Measurements from ENCODE around the gene MTSS2.

MTSS2 gene

DNA sequence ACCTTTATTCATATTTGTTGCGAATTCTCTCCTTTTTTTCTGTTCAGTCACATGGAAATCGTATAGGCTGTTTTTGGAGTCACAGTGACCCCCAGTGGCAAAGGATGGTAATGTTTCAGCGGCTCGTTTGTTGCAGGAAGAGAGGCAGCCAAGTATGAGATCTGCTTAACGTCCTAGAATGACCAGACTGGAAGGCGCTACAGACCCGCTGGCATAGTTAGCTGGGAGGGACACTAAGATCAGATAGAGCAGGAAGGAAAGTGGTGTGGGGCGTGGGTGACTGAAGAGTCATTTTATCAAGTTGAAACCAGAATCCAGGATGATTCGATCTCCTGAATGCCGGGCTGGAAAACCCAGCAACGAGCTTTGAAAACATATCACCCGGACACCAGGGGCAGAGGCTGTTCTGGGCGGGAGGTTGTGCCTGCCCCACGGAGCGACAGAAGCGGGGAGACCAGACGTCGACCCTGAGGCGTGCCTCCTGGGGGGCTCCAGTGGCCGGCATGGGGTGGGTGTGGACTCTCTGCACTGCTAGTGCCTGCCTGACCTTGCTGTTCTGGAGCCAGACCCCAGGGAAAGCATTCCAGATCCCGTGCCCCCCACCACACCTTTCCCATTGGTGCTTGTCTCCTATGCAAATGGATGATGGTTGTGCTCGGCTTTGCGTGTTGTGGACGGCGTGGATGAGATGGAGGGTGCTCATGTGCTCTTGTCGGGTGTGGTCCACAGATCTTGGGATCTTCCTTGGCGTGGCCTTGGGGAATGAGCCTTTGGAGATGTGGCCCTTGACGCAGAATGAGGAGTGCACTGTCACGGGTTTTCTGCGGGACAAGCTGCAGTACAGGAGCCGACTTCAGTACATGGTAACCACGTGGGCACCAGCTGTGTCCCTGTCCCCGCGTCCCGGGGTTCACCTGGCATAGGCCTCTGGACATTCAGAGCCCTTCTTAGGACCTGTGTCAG, 31.8 kb downstream of the MTSS2 start:
- peak; percentile 91 for TF ChIP-seq CTCF (conservative IDR thresholded peaks at IDR 0.05; ENCODE audit: low read length)
- DNase-seq (ENCODE audit: low read depth), result peak; percentile 77
- peak overlapping the region; percentile 53 for H3K4me3 ChIP-seq (ENCODE audit: low read length)

GRCh38 chr16:70653406-70653805, 32.4 kb downstream of the MTSS2 start:
- no peak overlapping the region for H3K4me3 ChIP-seq (ENCODE audit: low read length)
- DNase-seq (ENCODE audit: low read depth), result no peak

DNA sequence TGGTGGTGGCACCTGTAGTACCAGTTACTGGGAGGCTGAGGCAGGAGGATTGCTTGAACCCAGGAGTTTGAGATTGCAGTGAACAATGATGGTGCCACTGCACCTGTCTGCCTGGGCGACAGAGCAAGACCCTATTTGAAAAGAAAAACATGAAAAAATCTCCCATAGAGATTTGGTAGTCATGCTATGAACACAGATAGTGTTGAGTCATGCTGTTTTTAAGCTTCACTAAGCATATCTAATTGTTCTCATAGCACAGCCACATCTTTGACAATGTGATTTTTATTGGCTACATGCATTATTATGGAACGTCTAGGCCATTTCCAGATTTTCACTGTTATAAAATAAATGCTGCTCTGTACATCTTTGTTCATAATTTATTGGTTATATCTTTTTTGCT, 33.5 kb downstream of the MTSS2 start:
- TF ChIP-seq CTCF (conservative IDR thresholded peaks at IDR 0.05; ENCODE audit: low read length), result no peak
- DNase-seq (ENCODE audit: low read depth), result no peak
- no peak overlapping the region for H3K4me3 ChIP-seq (ENCODE audit: low read length)

More at GRCh38 chr16:70653406-70653805, 32.4 kb downstream of the MTSS2 start:
- no peak for TF ChIP-seq CTCF (conservative IDR thresholded peaks at IDR 0.05; ENCODE audit: low read length)

- H3K4me3 ChIP-seq (ENCODE audit: low read length), result no peak overlapping the region
- no peak for TF ChIP-seq CTCF (conservative IDR thresholded peaks at IDR 0.05; ENCODE audit: low read length)
- DNase-seq (ENCODE audit: low read depth), result no peak
Measured at GRCh38 chr16:70651524-70651923, 34.3 kb downstream of the MTSS2 start.

DNA sequence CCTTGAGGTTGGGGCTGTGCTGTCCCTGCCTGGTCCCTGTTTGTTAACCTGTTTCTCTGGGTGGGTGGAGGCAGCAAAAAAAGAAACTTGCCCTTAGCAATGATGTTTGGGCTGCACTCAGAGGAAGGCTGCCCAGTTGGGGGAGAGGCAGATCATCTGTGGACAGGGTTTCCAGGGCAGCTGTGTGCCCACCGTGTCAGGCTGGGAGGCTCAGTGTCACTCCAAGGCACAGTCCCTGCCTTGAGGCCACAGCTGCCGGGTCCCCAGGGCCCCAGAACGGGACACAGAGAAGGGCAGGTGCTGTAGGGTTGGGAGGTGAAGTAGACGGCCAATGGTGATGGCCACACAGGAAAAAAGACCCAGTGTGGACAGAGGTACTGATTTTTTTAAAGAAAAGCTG, 35.6 kb downstream of the MTSS2 start:
- TF ChIP-seq CTCF (conservative IDR thresholded peaks at IDR 0.05; ENCODE audit: low read length), result no peak
- no peak overlapping the region for H3K4me3 ChIP-seq (ENCODE audit: low read length)
- DNase-seq (ENCODE audit: low read depth), result no peak

GRCh38 chr16:70649300-70649699, 36.6 kb downstream of the MTSS2 start:
- TF ChIP-seq CTCF (conservative IDR thresholded peaks at IDR 0.05; ENCODE audit: low read length), result no peak
- no peak overlapping the region for H3K4me3 ChIP-seq (ENCODE audit: low read length)
- peak; percentile 45 for DNase-seq (ENCODE audit: low read depth)

DNA sequence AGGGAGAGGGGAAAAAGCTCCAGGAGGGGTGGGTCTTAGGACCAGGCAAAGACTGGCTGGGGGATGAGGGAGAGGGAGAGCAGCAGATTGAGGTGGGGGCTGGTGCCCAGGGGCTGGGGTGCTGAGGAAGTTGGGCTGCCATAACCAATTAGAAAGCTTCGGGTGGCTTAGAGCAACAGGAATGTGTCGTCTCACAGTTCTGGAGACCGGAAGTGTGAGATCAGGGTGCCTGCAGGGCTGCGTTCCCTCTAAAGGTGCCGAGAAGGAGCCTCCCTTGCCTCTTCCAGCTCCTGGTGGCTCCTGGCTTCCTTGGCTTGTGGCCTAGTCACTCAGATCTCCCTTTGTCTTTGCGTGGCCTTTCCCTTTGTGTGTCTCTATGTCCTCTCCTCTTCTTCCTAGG, 37.2 kb downstream of the MTSS2 start:
- no peak for TF ChIP-seq CTCF (conservative IDR thresholded peaks at IDR 0.05; ENCODE audit: low read length)
- no peak for DNase-seq (ENCODE audit: low read depth)
- H3K4me3 ChIP-seq (ENCODE audit: low read length), result no peak overlapping the region
